ENCODE results near the gene FBXL22.
A peak's percentile ranks its signal among the peaks of the same experiment; 100 is the strongest.

FBXL22 gene

GRCh38 chr15:63598473-63599400 lies 1.6 kb downstream of the FBXL22 start:
- no peak for DNase-seq (ENCODE audit: low read depth)
- TF ChIP-seq CTCF (IDR thresholded peaks at IDR 0.05; ENCODE audit: insufficient read depth, low read depth, low read length, missing control alignments) = no peak
- H3K4me3 ChIP-seq (ENCODE audit: low read depth, low read length) = peak overlapping the region; percentile 72

- peak overlapping the region; percentile 72 for H3K4me3 ChIP-seq (ENCODE audit: low read depth, low read length)
- DNase-seq (ENCODE audit: low read depth) = peak; percentile 69
- TF ChIP-seq CTCF (IDR thresholded peaks at IDR 0.05; ENCODE audit: insufficient read depth, low read depth, low read length, missing control alignments) = peak; percentile 50
Measured at GRCh38 chr15:63599401-63600000, 2.3 kb downstream of the FBXL22 start.

GRCh38 chr15:63600001-63600615 lies 2.9 kb downstream of the FBXL22 start:
- peak overlapping the region; percentile 72 for H3K4me3 ChIP-seq (ENCODE audit: low read depth, low read length)
- no peak for TF ChIP-seq CTCF (IDR thresholded peaks at IDR 0.05; ENCODE audit: insufficient read depth, low read depth, low read length, missing control alignments)
- DNase-seq (ENCODE audit: low read depth) = no peak

- H3K4me3 ChIP-seq (ENCODE audit: low read depth, low read length) = peak overlapping the region; percentile 72
- peak; percentile 20 for TF ChIP-seq CTCF (IDR thresholded peaks at IDR 0.05; ENCODE audit: insufficient read depth, low read depth, low read length, missing control alignments)
- peak; percentile 98 for DNase-seq (ENCODE audit: low read depth)
Measured at GRCh38 chr15:63600616-63601025, 3.4 kb downstream of the FBXL22 start.

- no peak for TF ChIP-seq CTCF (IDR thresholded peaks at IDR 0.05; ENCODE audit: insufficient read depth, low read depth, low read length, missing control alignments)
- DNase-seq (ENCODE audit: low read depth) = peak; percentile 58
- peak overlapping the region; percentile 70 for H3K4me3 ChIP-seq (ENCODE audit: low read depth, low read length)
Measured at GRCh38 chr15:63601026-63601703, 4.0 kb downstream of the FBXL22 start.

GRCh38 chr15:63601704-63602185 lies 4.6 kb downstream of the FBXL22 start:
- peak; percentile 56 for DNase-seq (ENCODE audit: low read depth)
- TF ChIP-seq CTCF (IDR thresholded peaks at IDR 0.05; ENCODE audit: insufficient read depth, low read depth, low read length, missing control alignments) = no peak
- H3K4me3 ChIP-seq (ENCODE audit: low read depth, low read length) = peak overlapping the region; percentile 70

Measured in GM12865 (cell line).